PC-9 (cell line): Measurements from ENCODE around the gene FAF1. TPM values are rescaled to one million over a fixed set of nuclear protein-coding genes. Genes with fewer than 3 reads are reported as not detected.

Experiments used
- BruUV-seq: library from RNA; stranded (reverse); fragments of 400-500 nt; replicated peaks from 2 replicates; lab custom pipeline; 2021; lab: Mats Ljungman, UMichigan
- CTCF ChIA-PET: fragments of 300-600 bp; sonication (Branson Sonifier 250); formaldehyde crosslinking; loops from one replicate; lab custom pipeline; 2022; ENCODE audit warnings: antibody characterized with exemption; lab: Charles Lee
- POLR2A ChIA-PET: fragments of 300-600 bp; sonication (Branson Sonifier 250); formaldehyde crosslinking; loops from one replicate; lab custom pipeline; 2022; ENCODE audit warnings: antibody characterized with exemption; ENCODE audit not compliant: unreplicated experiment; lab: Charles Lee
- DNase-seq, 2 experiments: peaks; one replicate each; pipeline versions ENCODE4 v3.0.0 to v3.0.0-alpha.2; 2015 to 2022; ENCODE audit warnings: mixed read lengths in 1 of 2
- H2AFZ ChIP-seq: fragments of 200-600 bp; sonication (generic); 2 replicates; pipeline ENCODE4 v1.8.1; 2017; ENCODE audit warnings: antibody characterized with exemption
- H3F3A ChIP-seq: fragments of 200-600 bp; sonication (generic); 2 replicates; pipeline ENCODE4 v1.8.1; 2017; ENCODE audit warnings: antibody characterized with exemption, mild to moderate bottlenecking, low read depth; ENCODE audit not compliant: insufficient read depth
- H3K27ac ChIP-seq: fragments of 200-600 bp; sonication (generic); 2 replicates; pipeline ENCODE4 v1.6.1; 2016; ENCODE audit warnings: mixed run types
- H3K27me3 ChIP-seq: fragments of 200-600 bp; sonication (generic); 2 replicates; pipeline ENCODE4 v1.6.1; 2016; ENCODE audit warnings: low read depth, mixed run types; ENCODE audit not compliant: insufficient read depth
- H3K36me3 ChIP-seq: fragments of 200-600 bp; sonication (generic); 2 replicates; pipeline ENCODE4 v1.6.1; 2016; ENCODE audit warnings: low read depth, mixed run types
- H3K4me1 ChIP-seq: fragments of 200-600 bp; sonication (generic); replicated peaks from 2 replicates; pipeline ENCODE4 v1.6.1; 2016; ENCODE audit warnings: mixed run types; ENCODE audit not compliant: insufficient read depth
- H3K4me2 ChIP-seq: fragments of 200-600 bp; sonication (generic); 2 replicates; pipeline ENCODE4 v1.6.1; 2017; ENCODE audit warnings: mixed run types
- H3K4me3 ChIP-seq: fragments of 200-600 bp; sonication (generic); 2 replicates; pipeline ENCODE4 v1.6.1; 2016; ENCODE audit warnings: mixed run types
- H3K79me2 ChIP-seq: fragments of 200-600 bp; sonication (generic); 2 replicates; pipeline ENCODE4 v1.6.1; 2017; ENCODE audit warnings: low read depth, mixed run types
- H3K9me2 ChIP-seq: fragments of 200-600 bp; sonication (generic); 2 replicates; pipeline ENCODE4 v1.8.1; 2017; ENCODE audit warnings: mild to moderate bottlenecking; ENCODE audit not compliant: insufficient read depth
- H3K9me3 ChIP-seq: fragments of 200-600 bp; sonication (generic); 2 replicates; pipeline ENCODE4 v1.8.1; 2016; ENCODE audit warnings: low read depth; ENCODE audit not compliant: insufficient read depth
- H4K20me1 ChIP-seq: fragments of 200-600 bp; sonication (generic); 2 replicates; pipeline ENCODE4 v1.8.1; 2017; ENCODE audit not compliant: insufficient read depth
- CTCF ChIP-seq: fragments of 200-600 bp; sonication (generic); conservative IDR thresholded peaks from 2 replicates; pipeline ENCODE4 v1.6.1; 2017; ENCODE audit warnings: mixed run types, antibody characterized with exemption, mild to moderate bottlenecking, moderate library complexity
- EZH2 ChIP-seq: fragments of 200-600 bp; sonication (generic); IDR thresholded peaks from 2 replicates; pipeline ENCODE4 v1.8.0; 2017; ENCODE audit warnings: antibody characterized with exemption, low read depth
- intact Hi-C: fragments of 100-400 bp; cut with micrococcal nuclease; formaldehyde crosslinking; loops from one replicate; pipeline ENCODE4 v1.10.0; 2022; ENCODE audit not compliant: unreplicated experiment
- total RNA-seq: library from RNA; stranded (reverse); gene quantifications from 2 replicates; pipeline ENCODE4 v1.2.3, GENCODE V29; 2021

Gene FAF1
- total RNA-seq, 1 experiment from 2014 or later = 105 TPM

- Histone ChIP-seq H3K36me3 (no peaks in the 10 kb centered on the region; the same call in 1 of the 2 replicates), H3K9me3 (no peaks in the 10 kb centered on the region), H3K27ac (peak overlapping the region; percentile 34), H3F3A (peaks cover 10% of the 10 kb centered on the region; the same call in 1 of the 2 replicates), H3K4me2 (peak overlapping the region; percentile 13; the same call in 1 of the 2 replicates), H3K27me3 (no peaks in the 10 kb centered on the region), H3K4me1 (peaks cover 24% of the 10 kb centered on the region), H2AFZ (no peak overlapping the region), H3K4me3 (no peak overlapping the region), H4K20me1 (no peaks in the 10 kb centered on the region), H3K79me2 (no peaks in the 10 kb centered on the region), H3K9me2 (no peaks in the 10 kb centered on the region)
- TF ChIP-seq CTCF (no peak), EZH2 (no peak)
- POLR2A ChIA-PET = interaction anchor here (0.7 kb wide), 1 partner anchor 1435 kb away, joined by 11 read pairs; no protein-coding TSS in a partner anchor
- peak in 1 of 2 experiments; percentile 82 for DNase-seq
- no TSS peak for BruUV-seq
- CTCF ChIA-PET = no interaction called here
- intact Hi-C loops = no loop called here
Observed at GRCh38 chr1:50474859-50475809, 484.9 kb downstream of the FAF1 start.

GRCh38 chr1:50473513-50473912 is 486.6 kb downstream of the FAF1 start:
- no peaks in the 10 kb centered on the region for H3K27me3 ChIP-seq
- CTCF ChIA-PET = no interaction called here
- H3K36me3 ChIP-seq = no peaks in the 10 kb centered on the region; the same call in 1 of the 2 replicates
- H2AFZ ChIP-seq = no peak overlapping the region
- H3K4me2 ChIP-seq = no peak overlapping the region
- no peaks in the 10 kb centered on the region for H4K20me1 ChIP-seq
- H3K9me2 ChIP-seq = no peaks in the 10 kb centered on the region
- H3F3A ChIP-seq = peaks cover 10% of the 10 kb centered on the region; the same call in 1 of the 2 replicates
- H3K9me3 ChIP-seq = no peaks in the 10 kb centered on the region
- H3K4me3 ChIP-seq = no peak overlapping the region
- BruUV-seq = no TSS peak
- DNase-seq = no peak
- H3K27ac ChIP-seq = no peak overlapping the region
- POLR2A ChIA-PET = no interaction called here
- no peaks in the 10 kb centered on the region for H3K79me2 ChIP-seq
- TF ChIP-seq CTCF = no peak
- no peak for TF ChIP-seq EZH2
- H3K4me1 ChIP-seq = peaks cover 24% of the 10 kb centered on the region
- intact Hi-C loops = no loop called here

GRCh38 chr1:50471967-50472366 is 488.1 kb downstream of the FAF1 start:
- no peak for DNase-seq
- no TSS peak for BruUV-seq
- Histone ChIP-seq H3K4me3 (no peak overlapping the region), H3K79me2 (no peaks in the 10 kb centered on the region), H4K20me1 (no peaks in the 10 kb centered on the region), H3K36me3 (no peaks in the 10 kb centered on the region; the same call in 1 of the 2 replicates), H3K27me3 (no peaks in the 10 kb centered on the region), H3F3A (peaks cover 10% of the 10 kb centered on the region; the same call in 1 of the 2 replicates), H3K9me3 (no peaks in the 10 kb centered on the region), H3K9me2 (no peaks in the 10 kb centered on the region), H3K27ac (no peak overlapping the region), H3K4me1 (peaks cover 24% of the 10 kb centered on the region), H2AFZ (no peak overlapping the region), H3K4me2 (no peak overlapping the region)
- intact Hi-C loops = no loop called here
- TF ChIP-seq CTCF = no peak
- no peak for TF ChIP-seq EZH2
- CTCF ChIA-PET = no interaction called here
- POLR2A ChIA-PET = no interaction called here
